ENCODE data around the gene ARMC6. TPM values are rescaled to one million over a fixed set of nuclear protein-coding genes. Genes with fewer than 3 reads are reported as not detected.
A peak's percentile ranks its signal among the peaks of the same experiment; 100 is the strongest.

Gene ARMC6
- 10 to 100 TPM; 18.2 to 26.3 (median 24.5) TPM for total RNA-seq

- H3K27ac ChIP-seq = peak within 1 kb of the TSS; percentile 88 to 99 (median 93)
- peak within 1 kb of the TSS; percentile 78 to 98 (median 88) for H3K4me3 ChIP-seq
- no peaks in the 10 kb centered on the region for H3K27me3 ChIP-seq
- peaks cover 0 to 21% (median 0%) of the 10 kb centered on the region in 3 donors for H3K36me3 ChIP-seq
- H3K9me3 ChIP-seq = no peaks in the 10 kb centered on the region
- peak; percentile 84 to 94 (median 92) for DNase-seq
- peaks cover 0 to 22% (median 18%) of the 10 kb centered on the region in 4 donors for H3K4me1 ChIP-seq
- TF ChIP-seq POLR2A (IDR thresholded peaks at IDR 0.05) (peak; percentile 22 to 56), CTCF (IDR thresholded peaks at IDR 0.05) (peak in 4 of 6 experiments; percentile 7 to 44 (median 27))
Observed at GRCh38 chr19:19033426-19034203, at the start of gene ARMC6, which contains the start of gene SUGP2. Gene ARMC6 (plus strand): TSS chr19:19033603. CDS start chr19:19034210, 607 bp downstream. Gene SUGP2 (minus strand): TSS chr19:19033517. CDS start chr19:19031071, 2,446 bp downstream.

GRCh38 chr19:18984251-18984650, 49.2 kb upstream of the ARMC6 start:
- Histone ChIP-seq H3K27ac (no peak overlapping the region), H3K27me3 (no peaks in the 10 kb centered on the region), H3K36me3 (no peaks in the 10 kb centered on the region), H3K4me3 (no peak overlapping the region), H3K4me1 (peaks cover 0 to 10% (median 0%) of the 10 kb centered on the region in 4 donors), H3K9me3 (no peaks in the 10 kb centered on the region)
- no peak for DNase-seq
- no peak for TF ChIP-seq POLR2A (IDR thresholded peaks at IDR 0.05)
- TF ChIP-seq CTCF (IDR thresholded peaks at IDR 0.05) = no peak

GRCh38 chr19:18985257-18985656, 48.1 kb upstream of the ARMC6 start:
- H3K4me3 ChIP-seq = no peak overlapping the region
- DNase-seq = no peak
- peak overlapping the region in 1 of 4 donors; percentile 10 for H3K27ac ChIP-seq
- H3K27me3 ChIP-seq = no peaks in the 10 kb centered on the region
- peaks cover 0 to 10% (median 0%) of the 10 kb centered on the region in 4 donors for H3K4me1 ChIP-seq
- H3K36me3 ChIP-seq = no peaks in the 10 kb centered on the region
- no peak for TF ChIP-seq POLR2A (IDR thresholded peaks at IDR 0.05)
- TF ChIP-seq CTCF (IDR thresholded peaks at IDR 0.05) = no peak
- no peaks in the 10 kb centered on the region for H3K9me3 ChIP-seq

GRCh38 chr19:18987456-18987855, 45.9 kb upstream of the ARMC6 start:
- Histone ChIP-seq H3K9me3 (no peaks in the 10 kb centered on the region), H3K4me3 (no peak overlapping the region), H3K27ac (no peak overlapping the region), H3K4me1 (peaks cover 0 to 10% (median 0%) of the 10 kb centered on the region in 4 donors), H3K27me3 (no peaks in the 10 kb centered on the region), H3K36me3 (peaks cover 0 to 11% (median 0%) of the 10 kb centered on the region in 3 donors)
- TF ChIP-seq POLR2A (IDR thresholded peaks at IDR 0.05) = no peak
- TF ChIP-seq CTCF (IDR thresholded peaks at IDR 0.05) = no peak
- no peak for DNase-seq

GRCh38 chr19:18989316-18989715, 44.1 kb upstream of the ARMC6 start:
- H3K9me3 ChIP-seq = no peaks in the 10 kb centered on the region
- peaks cover 0 to 10% (median 0%) of the 10 kb centered on the region in 4 donors for H3K4me1 ChIP-seq
- no peak for DNase-seq
- H3K4me3 ChIP-seq = no peak overlapping the region
- no peaks in the 10 kb centered on the region for H3K27me3 ChIP-seq
- TF ChIP-seq POLR2A (IDR thresholded peaks at IDR 0.05) (no peak), CTCF (IDR thresholded peaks at IDR 0.05) (no peak)
- H3K36me3 ChIP-seq = peaks cover 0 to 28% (median 0%) of the 10 kb centered on the region in 3 donors
- H3K27ac ChIP-seq = no peak overlapping the region
